IMR-90 (cell line): Measurements from ENCODE around the gene MRPL10. TPM values are rescaled to one million over a fixed set of nuclear protein-coding genes. Genes with fewer than 3 reads are reported as not detected.
A peak's percentile ranks its signal among the peaks of the same experiment; 100 is the strongest.

Experiments
- ATAC-seq: fragments of 200-7000 bp; cut with Tn5 transposase; 2 replicates; pipeline ENCODE4 v1.9.1; 2020; ENCODE audit warnings: low read depth, mild to moderate bottlenecking, moderate library complexity
- BruUV-seq: library from RNA; stranded (reverse); fragments of 400-500 nt; replicated peaks from 2 replicates; lab custom pipeline; 2021; lab: Mats Ljungman, UMichigan
- CTCF ChIA-PET: fragments of 300-600 bp; formaldehyde crosslinking; extraction: SDS; loops from one replicate; lab custom pipeline; 2021; ENCODE audit warnings: antibody characterized with exemption; lab: Yijun Ruan, JAX
- POLR2A ChIA-PET: fragments of 300-600 bp; sonication (Branson Sonifier 250); formaldehyde crosslinking; loops from one replicate; lab custom pipeline; 2022; ENCODE audit warnings: antibody characterized with exemption; ENCODE audit not compliant: unreplicated experiment; lab: Charles Lee
- DNase-seq: peaks from one replicate; pipeline ENCODE4 v3.0.0; 2013
- H2AFZ ChIP-seq: replicated peaks from 2 replicates; pipeline ENCODE3; 2013; ENCODE audit warnings: low read length, mild to moderate bottlenecking; ENCODE audit not compliant: poor library complexity
- H2AK5ac ChIP-seq: 2 replicates; pipeline ENCODE4 v1.6.1; 2013; ENCODE audit warnings: low read depth, low read length, inconsistent platforms
- H2AK9ac ChIP-seq: replicated peaks from 2 replicates; pipeline ENCODE3; 2013; ENCODE audit warnings: mild to moderate bottlenecking, low read depth, low read length, moderate library complexity; ENCODE audit not compliant: poor library complexity
- H2BK120ac ChIP-seq: 2 replicates; pipeline ENCODE4 v1.6.1; 2013; ENCODE audit warnings: low read depth, low read length, inconsistent platforms
- H2BK15ac ChIP-seq: 3 replicates; pipeline ENCODE4 v1.6.1; 2013; ENCODE audit warnings: low read depth, low read length, inconsistent platforms
- H2BK20ac ChIP-seq: 2 replicates; pipeline ENCODE4 v1.6.1; 2013; ENCODE audit warnings: low read depth, mild to moderate bottlenecking, inconsistent platforms, low read length, moderate library complexity
- H2BK5ac ChIP-seq: 2 replicates; pipeline ENCODE4 v1.6.1; 2013; ENCODE audit warnings: mild to moderate bottlenecking, low read depth, low read length, inconsistent platforms; ENCODE audit not compliant: poor library complexity, severe bottlenecking
- H3K14ac ChIP-seq: replicated peaks from 2 replicates; pipeline ENCODE4 v1.6.1; 2013; ENCODE audit warnings: low read depth, low read length, inconsistent platforms
- H3K18ac ChIP-seq: 2 replicates; pipeline ENCODE4 v1.6.1; 2013; ENCODE audit warnings: low read depth, low read length, control low read depth
- H3K23ac ChIP-seq: 2 replicates; pipeline ENCODE4 v1.6.1; 2013; ENCODE audit warnings: low read depth, low read length, inconsistent platforms
- H3K27ac ChIP-seq: 2 replicates; pipeline ENCODE4 v1.5.1; 2013; ENCODE audit warnings: mild to moderate bottlenecking, control low read depth, low read length; ENCODE audit not compliant: insufficient read depth
- H3K27me3 ChIP-seq: 2 replicates; pipeline ENCODE4 v1.6.1; 2013; ENCODE audit warnings: low read length; ENCODE audit not compliant: control insufficient read depth, insufficient read depth
- H3K36me3 ChIP-seq: 2 replicates; pipeline ENCODE4 v1.6.1; 2013; ENCODE audit warnings: low read length, mixed read lengths; ENCODE audit not compliant: control insufficient read depth, insufficient read depth
- H3K4ac ChIP-seq: 2 replicates; pipeline ENCODE4 v1.6.1; 2013; ENCODE audit warnings: low read depth, low read length, inconsistent platforms
- H3K4me1 ChIP-seq: 2 replicates; pipeline ENCODE4 v1.6.1; 2013; ENCODE audit warnings: low read length, mixed read lengths; ENCODE audit not compliant: control insufficient read depth, insufficient read depth
- H3K4me2 ChIP-seq: 2 replicates; pipeline ENCODE4 v1.6.1; 2013; ENCODE audit warnings: low read depth, mild to moderate bottlenecking, control low read depth, low read length, moderate library complexity
- H3K4me3 ChIP-seq: 2 replicates; pipeline ENCODE4 v1.5.1; 2013; ENCODE audit warnings: low read depth, mild to moderate bottlenecking, control low read depth, low read length, moderate library complexity; ENCODE audit not compliant: insufficient read depth
- H3K56ac ChIP-seq: 2 replicates; pipeline ENCODE4 v1.6.1; 2013; ENCODE audit warnings: low read length, inconsistent platforms; ENCODE audit not compliant: insufficient read depth; ENCODE audit errors: extremely low read depth
- H3K79me1 ChIP-seq, 2 experiments: 2 replicates each; pipeline ENCODE4 v1.6.1; 2013; ENCODE audit warnings: low read length in 2 of 2, inconsistent platforms in 1 of 2, low read depth in 1 of 2
- H3K9ac ChIP-seq: 2 replicates; pipeline ENCODE4 v1.6.1; 2013; ENCODE audit warnings: low read depth, low read length, control low read depth
- H3K9me1 ChIP-seq: 2 replicates; pipeline ENCODE4 v1.6.1; 2013; ENCODE audit warnings: low read length, inconsistent platforms; ENCODE audit not compliant: insufficient read depth
- H3K9me3 ChIP-seq: 2 replicates; pipeline ENCODE4 v1.6.1; 2013; ENCODE audit warnings: low read length; ENCODE audit not compliant: control insufficient read depth, insufficient read depth
- H4K20me1 ChIP-seq: 2 replicates; pipeline ENCODE4 v1.6.1; 2013; ENCODE audit warnings: low read length, inconsistent platforms; ENCODE audit not compliant: insufficient read depth
- H4K5ac ChIP-seq: 2 replicates; pipeline ENCODE4 v1.6.1; 2013; ENCODE audit warnings: mild to moderate bottlenecking, low read depth, low read length, control low read depth
- H4K8ac ChIP-seq, 2 experiments: 2 replicates each; pipeline ENCODE4 v1.6.1; 2013; ENCODE audit warnings: low read depth in 2 of 2, low read length in 2 of 2, control low read depth in 1 of 2, inconsistent platforms in 1 of 2
- H4K91ac ChIP-seq: 2 replicates; pipeline ENCODE4 v1.6.1; 2013; ENCODE audit warnings: low read depth, low read length, inconsistent platforms; ENCODE audit not compliant: insufficient read depth
- BHLHE40 ChIP-seq: fragments of 150-350 bp; IDR thresholded peaks from 2 replicates; pipeline ENCODE4 v1.6.1; 2016; ENCODE audit warnings: mild to moderate bottlenecking, low read depth, low read length
- MAFK ChIP-seq: IDR thresholded peaks from 2 replicates; pipeline ENCODE4 v1.6.1; 2012; ENCODE audit warnings: low read depth, low read length, improper control_type of control experiment
- NFE2L2 ChIP-seq: fragments of 150-350 bp; IDR thresholded peaks from 2 replicates; pipeline ENCODE4 v1.6.1; 2016; ENCODE audit warnings: low read depth, mild to moderate bottlenecking, low read length
- RFX5 ChIP-seq: IDR thresholded peaks from 2 replicates; pipeline ENCODE4 v1.8.0; 2012; ENCODE audit warnings: low read depth, mild to moderate bottlenecking, low read length, moderate library complexity
- WGBS, 2 experiments: methylation state at CpG; one replicate each; pipeline versions ENCODE4 v1.1.5 to v1.1.7; 2013; ENCODE audit warnings: missing lambda C conversion rate in 2 of 2; ENCODE audit not compliant: insufficient read length in 1 of 2; ENCODE audit errors: extremely low coverage in 2 of 2; 5-methylcytosine and 5-hydroxymethylcytosine counted together
- dilution Hi-C: fragments of 300-500 bp; cut with HindIII; formaldehyde crosslinking; loops from one replicate; pipeline ENCODE4 v1.14.3; 2018; ENCODE audit warnings: low sequenced_read_pairs; ENCODE audit not compliant: unreplicated experiment
- in situ Hi-C: fragments of 300-500 bp; cut with MboI; formaldehyde crosslinking; loops from 3 replicates; pipeline ENCODE4 v1.14.3; 2019; ENCODE audit warnings: low sequenced_read_pairs, inconsistent platforms, mixed read lengths
- intact Hi-C: fragments of 100-400 bp; cut with micrococcal nuclease; formaldehyde crosslinking; loops from 2 replicates; pipeline ENCODE4 v1.10.0; 2022
- polyA plus RNA-seq, 3 experiments: library from polyadenylated mRNA; depleted of rRNA; stranded (reverse); fragments of >200 nt; gene quantifications; 2 replicates each; pipeline ENCODE4 v1.2.3, GENCODE V29; 2012; ENCODE audit warnings: low replicate concordance in 1 of 3
- total RNA-seq: library from RNA; depleted of rRNA; stranded (reverse); fragments of >200 nt; gene quantifications from 2 replicates; pipeline ENCODE4 v1.2.3, GENCODE V29; 2012
- TF ChIP-seq, protein P1 (sequence below): fragments of 150-350 bp; IDR thresholded peaks from 2 replicates; pipeline ENCODE4 v1.6.1; 2016; ENCODE audit warnings: low read depth, mild to moderate bottlenecking, low read length, moderate library complexity, borderline replicate concordance

The MRPL10 gene
- total and polyA plus RNA-seq, 2 of the 4 experiments (the other 2 are of a cell fraction), result 32.3 to 61.8 TPM

DNA sequence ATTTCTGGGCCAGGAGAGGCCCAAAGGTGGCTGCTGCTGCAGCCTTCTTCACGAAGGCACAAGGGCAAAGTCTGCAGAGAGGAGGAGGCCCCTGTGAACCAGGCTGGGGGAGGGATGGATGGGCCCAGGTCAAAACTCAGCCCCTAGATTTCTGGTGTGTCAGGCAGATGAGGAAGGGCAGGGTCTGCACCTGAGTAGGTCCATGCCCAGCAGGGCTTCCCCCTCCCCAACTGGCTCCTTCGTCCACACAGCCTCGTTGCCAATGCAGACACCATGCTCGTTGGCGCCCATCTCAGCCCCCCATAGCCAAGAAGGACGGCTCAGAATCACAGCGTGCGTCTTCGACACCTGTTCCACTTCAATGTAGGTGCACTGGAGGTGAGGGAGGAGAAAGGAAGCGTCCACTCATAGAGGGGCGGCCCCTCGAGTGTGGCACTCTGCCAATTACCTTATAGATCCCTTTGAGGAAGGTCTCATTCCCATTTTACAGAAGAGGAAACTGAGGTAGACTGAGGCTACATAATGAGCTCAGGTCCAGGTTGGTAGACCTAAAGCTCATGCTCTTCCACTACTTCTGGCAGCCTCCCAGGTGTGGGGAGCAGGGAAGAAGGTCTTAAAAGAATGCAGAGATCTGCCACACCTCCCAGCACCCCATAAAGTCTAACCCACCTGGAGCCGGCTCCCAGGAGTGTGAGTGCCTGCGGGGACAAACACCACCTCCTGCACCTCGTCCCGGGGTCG is 8.8 kb upstream of the MRPL10 start:
- H3K79me1 ChIP-seq, result peaks cover 8 to 22% of the 10 kb centered on the region in 2 experiments; a peak in 3 of 4 replicates
- H3K14ac ChIP-seq, result peak overlapping the region; percentile 91
- peak overlapping the region; percentile 75 for H3K4me2 ChIP-seq
- H2BK5ac ChIP-seq, result no peak overlapping the region
- H4K20me1 ChIP-seq, result no peaks in the 10 kb centered on the region
- dilution Hi-C loops, result no loop called here
- no TSS peak for BruUV-seq
- TF ChIP-seq MAFK, result no peak
- TF ChIP-seq RFX5, result no peak
- TF ChIP-seq NFE2L2, result no peak
- TF ChIP-seq, protein P1, sequence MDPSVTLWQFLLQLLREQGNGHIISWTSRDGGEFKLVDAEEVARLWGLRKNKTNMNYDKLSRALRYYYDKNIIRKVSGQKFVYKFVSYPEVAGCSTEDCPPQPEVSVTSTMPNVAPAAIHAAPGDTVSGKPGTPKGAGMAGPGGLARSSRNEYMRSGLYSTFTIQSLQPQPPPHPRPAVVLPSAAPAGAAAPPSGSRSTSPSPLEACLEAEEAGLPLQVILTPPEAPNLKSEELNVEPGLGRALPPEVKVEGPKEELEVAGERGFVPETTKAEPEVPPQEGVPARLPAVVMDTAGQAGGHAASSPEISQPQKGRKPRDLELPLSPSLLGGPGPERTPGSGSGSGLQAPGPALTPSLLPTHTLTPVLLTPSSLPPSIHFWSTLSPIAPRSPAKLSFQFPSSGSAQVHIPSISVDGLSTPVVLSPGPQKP, result no peak
- TF ChIP-seq BHLHE40, result no peak
- H4K5ac ChIP-seq, result peak overlapping the region; percentile 21
- H2BK120ac ChIP-seq, result peak overlapping the region; percentile 41; the same call in 1 of the 2 replicates
- in situ Hi-C loops, result loop anchor here (5.0 kb wide), 2 partner anchors 52 to 177 kb away; no protein-coding TSS in a partner anchor
- peak overlapping the region; percentile 28; the same call in 1 of the 2 replicates for H3K56ac ChIP-seq
- H2AFZ ChIP-seq, result peak overlapping the region; percentile 98
- ATAC-seq (no peak), DNase-seq (no peak)
- peak overlapping the region; percentile 67 for H3K9ac ChIP-seq
- POLR2A ChIA-PET, result no interaction called here
- peaks cover 4% of the 10 kb centered on the region; the same call in 1 of the 2 replicates for H3K9me1 ChIP-seq
- intact Hi-C loops, result loop anchor here (5.0 kb wide), 1 partner anchor 107 kb away; no protein-coding TSS in a partner anchor
- peak overlapping the region; percentile 49; the same call in 1 of the 2 replicates for H3K27ac ChIP-seq
- no peaks in the 10 kb centered on the region for H3K9me3 ChIP-seq
- peaks cover 3% of the 10 kb centered on the region; the same call in 1 of the 2 replicates for H3K27me3 ChIP-seq
- H2BK20ac ChIP-seq, result no peak overlapping the region
- H2BK15ac ChIP-seq, result no peak overlapping the region
- H3K4me3 ChIP-seq, result peak overlapping the region; percentile 57
- H3K23ac ChIP-seq, result peak overlapping the region; percentile 72; the same call in 1 of the 2 replicates
- H2AK9ac ChIP-seq, result peak overlapping the region; percentile 35
- peak overlapping the region; percentile 61 to 82; a peak in 3 of 4 replicates for H4K8ac ChIP-seq
- H3K4ac ChIP-seq, result peak overlapping the region; percentile 90
- peaks cover 8% of the 10 kb centered on the region for H3K36me3 ChIP-seq
- CTCF ChIA-PET, result interaction anchor here (1.3 to 4.4 kb wide), 5 partner anchors 39 to 107 kb away, joined by 3 to 47 read pairs (median 11); partner anchors contain the start of gene SP2
- peaks cover 8% of the 10 kb centered on the region for H3K4me1 ChIP-seq
- H2AK5ac ChIP-seq, result peak overlapping the region; percentile 35; the same call in 1 of the 2 replicates
- H3K18ac ChIP-seq, result no peak overlapping the region; the same call in 1 of the 2 replicates
- 6% methylated on average over 5 of the region's 17 CpGs; no CpG with 5 or more reads in 1 of the 2 experiments for WGBS, 2 experiments
- peak overlapping the region; percentile 54; the same call in 1 of the 2 replicates for H4K91ac ChIP-seq
